GM10266 (cell line): ENCODE measurements around the gene ELSPBP1.
"Not testable (repeated sequence)": the region's sequence is repeated elsewhere in the genome, so short reads cannot be mapped to it uniquely, and the experiment has no call there.

Experiments
- DNase-seq: peaks from one replicate; pipeline ENCODE4 v3.0.0; 2012; ENCODE audit errors: extremely low spot score
- CTCF ChIP-seq: IDR thresholded peaks from 2 replicates; pipeline ENCODE4 v1.5.1; 2012; ENCODE audit warnings: mild to moderate bottlenecking, low read depth; ENCODE audit not compliant: control insufficient read depth, insufficient read depth; ENCODE audit errors: missing control alignments

ELSPBP1 gene

DNA sequence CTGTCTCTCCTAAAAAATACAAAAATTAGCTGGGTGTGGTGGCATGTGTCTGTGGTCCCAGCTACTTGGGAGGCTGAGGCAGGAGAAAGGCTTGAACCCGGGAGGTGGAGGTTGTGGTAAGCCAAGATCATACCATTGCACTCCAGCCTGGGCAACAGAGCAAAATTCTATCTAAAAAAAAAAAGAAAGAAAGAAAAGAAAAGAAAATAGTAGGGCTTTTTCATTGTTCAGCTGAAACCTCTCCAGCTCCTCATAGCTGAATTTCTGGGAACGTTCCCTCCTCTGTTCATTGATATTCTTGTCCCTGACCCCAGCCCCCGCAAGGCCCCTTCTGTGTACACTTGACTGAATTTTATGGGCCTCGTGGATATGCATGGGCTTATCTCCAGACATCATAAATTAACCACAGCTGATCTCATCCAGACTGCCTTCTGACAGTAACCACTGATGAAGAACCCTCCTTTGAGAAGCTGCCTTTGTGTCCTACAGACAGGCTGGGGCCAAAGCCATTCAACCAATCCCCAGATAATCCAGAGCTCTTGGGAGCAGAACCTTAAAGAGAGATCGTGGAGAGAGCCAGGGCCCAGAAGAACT, at the start of gene ELSPBP1:
Gene ELSPBP1 (plus strand): TSS at position 424 of the 594 bp plus-strand sequence. CDS start 14,036 bp downstream, outside the sequence.
- DNase-seq = no peak
- TF ChIP-seq CTCF = no peak

GRCh38 chr19:47949852-47950521, 44.4 kb upstream of the ELSPBP1 start:
- DNase-seq = not testable (repeated sequence)

DNA sequence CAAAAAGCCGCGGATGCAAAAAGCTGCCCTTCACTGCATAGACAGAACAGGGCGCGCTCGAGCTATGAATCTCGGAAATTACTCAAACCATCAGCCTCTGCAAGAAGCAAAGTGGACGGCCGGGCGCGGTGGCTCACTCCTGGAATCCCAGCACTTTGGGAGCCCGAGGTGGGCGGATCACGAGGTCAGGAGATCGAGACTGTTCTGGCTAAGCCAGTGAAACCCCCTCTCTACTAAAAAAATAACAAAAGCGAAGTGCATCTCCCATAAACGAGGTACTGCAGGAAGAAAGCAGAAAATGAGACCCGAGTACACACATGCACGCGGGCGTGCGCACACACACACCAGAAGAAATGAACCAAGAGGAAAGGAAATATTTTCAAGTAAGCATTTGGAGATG, 42.3 kb upstream of the ELSPBP1 start:
- not testable (repeated sequence) for DNase-seq

DNA sequence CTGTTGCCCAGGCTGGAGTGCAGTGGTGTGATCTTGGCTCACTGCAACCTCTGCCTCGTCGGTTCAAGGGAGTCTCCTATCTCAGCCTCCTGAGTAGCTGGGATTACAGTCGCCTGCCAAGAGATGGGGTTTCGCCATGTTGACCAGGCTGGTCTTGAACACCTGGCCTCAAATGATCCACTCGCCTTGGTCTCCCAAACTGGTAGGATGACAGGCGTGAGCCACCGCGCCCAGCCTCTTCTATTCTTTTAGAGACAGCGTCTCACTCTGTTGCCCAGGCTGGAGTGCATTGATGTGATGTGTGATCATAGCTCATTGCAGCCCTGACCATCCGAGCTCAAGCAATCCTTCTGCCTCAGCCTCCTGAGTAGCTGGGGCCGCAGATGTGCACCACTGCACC, 38.5 kb upstream of the ELSPBP1 start:
- not testable (repeated sequence) for DNase-seq

DNA sequence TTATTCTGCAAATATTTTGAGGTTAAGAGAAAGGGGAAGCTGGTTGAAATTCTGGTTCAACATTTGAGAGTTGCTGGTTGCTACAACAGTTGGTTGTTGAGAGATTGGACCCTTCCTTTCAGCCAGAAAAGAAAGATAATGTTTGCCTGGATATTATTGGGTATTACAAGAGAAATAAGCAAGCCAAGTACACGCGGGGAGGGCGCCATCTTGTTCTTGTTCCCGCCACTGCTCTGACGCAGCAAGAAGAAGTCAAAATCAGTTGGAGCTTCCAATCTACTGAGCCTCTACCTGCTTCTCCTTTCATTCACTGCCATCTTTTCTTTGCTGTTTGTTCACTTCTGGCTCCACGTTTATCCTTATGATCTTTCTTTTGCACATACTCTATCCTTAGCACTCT, 20.9 kb upstream of the ELSPBP1 start:
- no peak for TF ChIP-seq CTCF
- no peak for DNase-seq

GRCh38 chr19:47991191-47991808, 3.1 kb upstream of the ELSPBP1 start:
- TF ChIP-seq CTCF = no peak
- no peak for DNase-seq

GRCh38 chr19:47992070-47992469, 2.4 kb upstream of the ELSPBP1 start, which contains the start of gene BSPH1:
TSS of gene BSPH1 (minus strand) at chr19:47992170. CDS start at chr19:47992081, 89 bp downstream.
- no peak for TF ChIP-seq CTCF
- DNase-seq = no peak

GRCh38 chr19:47996230-47996727, 1.8 kb downstream of the ELSPBP1 start:
- DNase-seq = no peak
- no peak for TF ChIP-seq CTCF
